WTC11 (cell line): ENCODE data around the gene MNX1. TPM values are rescaled to one million over a fixed set of nuclear protein-coding genes. Genes with fewer than 3 reads are reported as not detected.

Experiments
- ATAC-seq: fragments of 200-7000 bp; cut with Tn5 transposase; 2 replicates; pipeline ENCODE4 v1.10.0; 2021; ENCODE audit warnings: mild to moderate bottlenecking, moderate library complexity
- CTCF ChIA-PET: fragments of 300-600 bp; sonication (Branson Sonifier 250); formaldehyde crosslinking; loops from one replicate; lab custom pipeline; 2021; ENCODE audit warnings: antibody characterized with exemption; lab: Charles Lee
- POLR2A ChIA-PET: fragments of 350-600 bp; sonication (Branson Sonifier 250); formaldehyde crosslinking; loops from one replicate; lab custom pipeline; 2021; ENCODE audit warnings: antibody characterized with exemption; lab: Charles Lee
- DNase-seq: peaks from one replicate; pipeline ENCODE4 v3.0.0; 2021; ENCODE audit warnings: low spot score
- H3K27ac Mint-ChIP-seq: 2 replicates; pipeline ENCODE4 v1.8.0; 2021; ENCODE audit warnings: mixed read lengths
- H3K27me3 Mint-ChIP-seq: 2 replicates; pipeline ENCODE4 v1.8.0; 2021; ENCODE audit warnings: low read depth, mild to moderate bottlenecking, moderate library complexity, mixed read lengths
- H3K36me3 Mint-ChIP-seq: 2 replicates; pipeline ENCODE4 v1.8.0; 2021; ENCODE audit warnings: mixed read lengths
- H3K4me1 Mint-ChIP-seq: 2 replicates; pipeline ENCODE4 v1.8.0; 2022; ENCODE audit warnings: mixed read lengths
- H3K4me3 Mint-ChIP-seq: 2 replicates; pipeline ENCODE4 v1.8.0; 2021; ENCODE audit warnings: mild to moderate bottlenecking, moderate library complexity, mixed read lengths
- H3K9me3 Mint-ChIP-seq: 2 replicates; pipeline ENCODE4 v1.8.0; 2021; ENCODE audit warnings: mixed read lengths
- E2F1 ChIP-seq: sonication (generic); formaldehyde crosslinking; IDR thresholded peaks from 2 replicates; pipeline ENCODE4 v1.8.0; 2022; ENCODE audit warnings: mild to moderate bottlenecking, missing genetic modification reagents
- ERG ChIP-seq: fragments of 250-450 bp; sonication (Bioruptor Pico); IDR thresholded peaks from 2 replicates; pipeline ENCODE4 v1.8.0; 2021; ENCODE audit warnings: mild to moderate bottlenecking
- FOXP4 ChIP-seq: sonication (generic); formaldehyde crosslinking; IDR thresholded peaks from 2 replicates; pipeline ENCODE4 v1.8.0; 2022; ENCODE audit warnings: mild to moderate bottlenecking, missing genetic modification reagents
- GABPB1 ChIP-seq: sonication (generic); formaldehyde crosslinking; IDR thresholded peaks from 2 replicates; pipeline ENCODE4 v1.8.1; 2023; ENCODE audit warnings: mild to moderate bottlenecking, missing genetic modification reagents
- GRHL2 ChIP-seq: fragments of 250-450 bp; sonication (Bioruptor Pico); IDR thresholded peaks from 2 replicates; pipeline ENCODE4 v1.8.0; 2022; ENCODE audit warnings: mild to moderate bottlenecking, moderate library complexity; ENCODE audit not compliant: insufficient replicate concordance, severe bottlenecking
- IRF1 ChIP-seq: sonication (generic); formaldehyde crosslinking; IDR thresholded peaks from 2 replicates; pipeline ENCODE4 v1.8.0; 2023; ENCODE audit warnings: missing genetic modification reagents
- JAZF1 ChIP-seq: fragments of 250-450 bp; sonication (Bioruptor Pico); IDR thresholded peaks from 2 replicates; pipeline ENCODE4 v1.9.0; 2021; ENCODE audit warnings: moderate library complexity, mild to moderate bottlenecking, inconsistent platforms
- KAT7 ChIP-seq: sonication (generic); formaldehyde crosslinking; IDR thresholded peaks from 2 replicates; pipeline ENCODE4 v1.8.1; 2023; ENCODE audit warnings: missing genetic modification reagents, mild to moderate bottlenecking, borderline replicate concordance
- MYBL2 ChIP-seq: sonication (generic); formaldehyde crosslinking; IDR thresholded peaks from 2 replicates; pipeline ENCODE4 v1.8.1; 2023; ENCODE audit warnings: mild to moderate bottlenecking, moderate library complexity, missing genetic modification reagents
- NFYB ChIP-seq: sonication (generic); formaldehyde crosslinking; conservative IDR thresholded peaks from 2 replicates; pipeline ENCODE4 v1.8.0; 2022; ENCODE audit warnings: low read depth, missing genetic modification reagents
- PRRX2 ChIP-seq: fragments of 250-450 bp; sonication (Bioruptor Pico); IDR thresholded peaks from 2 replicates; pipeline ENCODE4 v1.8.0; 2021; ENCODE audit warnings: mild to moderate bottlenecking
- STAT6 ChIP-seq: sonication (generic); formaldehyde crosslinking; conservative IDR thresholded peaks from 2 replicates; pipeline ENCODE4 v1.8.1; 2023; ENCODE audit warnings: mild to moderate bottlenecking, low read depth, missing genetic modification reagents, moderate library complexity
- TEAD1 ChIP-seq: sonication (generic); formaldehyde crosslinking; IDR thresholded peaks from 2 replicates; pipeline ENCODE4 v1.8.0; 2022; ENCODE audit warnings: mild to moderate bottlenecking, missing genetic modification reagents
- TEAD4 ChIP-seq: sonication (generic); formaldehyde crosslinking; IDR thresholded peaks from 2 replicates; pipeline ENCODE4 v1.8.0; 2022; ENCODE audit warnings: mild to moderate bottlenecking, missing genetic modification reagents
- ZNF317 ChIP-seq: sonication (generic); formaldehyde crosslinking; IDR thresholded peaks from 2 replicates; pipeline ENCODE4 v1.8.1; 2023; ENCODE audit warnings: low read depth, mild to moderate bottlenecking, moderate library complexity, missing genetic modification reagents, borderline replicate concordance
- ZNF396 ChIP-seq: fragments of 250-450 bp; sonication (Bioruptor Pico); IDR thresholded peaks from 2 replicates; pipeline ENCODE4 v1.8.0; 2021; ENCODE audit warnings: mild to moderate bottlenecking, moderate library complexity, borderline replicate concordance
- ZSCAN18 ChIP-seq: fragments of 250-450 bp; sonication (Bioruptor Pico); IDR thresholded peaks from 2 replicates; pipeline ENCODE4 v2.1.2; 2022; ENCODE audit warnings: mild to moderate bottlenecking, moderate library complexity
- total RNA-seq: library from RNA; stranded (reverse); gene quantifications from 3 replicates; pipeline ENCODE4 v1.2.3, GENCODE V29; 2021
- TF ChIP-seq, protein P1 (sequence below): sonication (generic); formaldehyde crosslinking; IDR thresholded peaks from 2 replicates; pipeline ENCODE4 v1.8.0; 2023; ENCODE audit warnings: missing genetic modification reagents, mild to moderate bottlenecking, borderline replicate concordance
- TF ChIP-seq, protein P2 (sequence below): sonication (generic); formaldehyde crosslinking; IDR thresholded peaks from 2 replicates; pipeline ENCODE4 v1.8.1; 2022; ENCODE audit warnings: mild to moderate bottlenecking, moderate library complexity, missing genetic modification reagents
- TF ChIP-seq, protein P3 (sequence below): sonication (generic); formaldehyde crosslinking; IDR thresholded peaks from 2 replicates; pipeline ENCODE4 v1.8.1; 2023; ENCODE audit warnings: mild to moderate bottlenecking, moderate library complexity, missing genetic modification reagents

The MNX1 gene
- total RNA-seq, 1 experiment from 2014 or later: 0.46 TPM

- CTCF ChIA-PET: no interaction called here
- no peak overlapping the region for H3K27ac Mint-ChIP-seq
- POLR2A ChIA-PET: interaction anchor here (0.6 kb wide), 1 partner anchor 168 kb away, joined by 3 read pairs; no protein-coding TSS in a partner anchor
These were observed 48.2 kb upstream of the MNX1 start for GRCh38 chr7:157058701-157059100.

More at GRCh38 chr7:157058701-157059100, 48.2 kb upstream of the MNX1 start:
- DNase-seq: no peak
- no peak for ATAC-seq
- Mint-ChIP-seq H3K9me3 (peaks cover 24% of the 10 kb centered on the region), H3K4me3 (no peak overlapping the region), H3K36me3 (no peaks in the 10 kb centered on the region; the same call in 1 of the 2 replicates), H3K4me1 (no peaks in the 10 kb centered on the region)
- TF ChIP-seq ZSCAN18 (CRISPR knock-in tag): no peak
- TF ChIP-seq, protein P1, sequence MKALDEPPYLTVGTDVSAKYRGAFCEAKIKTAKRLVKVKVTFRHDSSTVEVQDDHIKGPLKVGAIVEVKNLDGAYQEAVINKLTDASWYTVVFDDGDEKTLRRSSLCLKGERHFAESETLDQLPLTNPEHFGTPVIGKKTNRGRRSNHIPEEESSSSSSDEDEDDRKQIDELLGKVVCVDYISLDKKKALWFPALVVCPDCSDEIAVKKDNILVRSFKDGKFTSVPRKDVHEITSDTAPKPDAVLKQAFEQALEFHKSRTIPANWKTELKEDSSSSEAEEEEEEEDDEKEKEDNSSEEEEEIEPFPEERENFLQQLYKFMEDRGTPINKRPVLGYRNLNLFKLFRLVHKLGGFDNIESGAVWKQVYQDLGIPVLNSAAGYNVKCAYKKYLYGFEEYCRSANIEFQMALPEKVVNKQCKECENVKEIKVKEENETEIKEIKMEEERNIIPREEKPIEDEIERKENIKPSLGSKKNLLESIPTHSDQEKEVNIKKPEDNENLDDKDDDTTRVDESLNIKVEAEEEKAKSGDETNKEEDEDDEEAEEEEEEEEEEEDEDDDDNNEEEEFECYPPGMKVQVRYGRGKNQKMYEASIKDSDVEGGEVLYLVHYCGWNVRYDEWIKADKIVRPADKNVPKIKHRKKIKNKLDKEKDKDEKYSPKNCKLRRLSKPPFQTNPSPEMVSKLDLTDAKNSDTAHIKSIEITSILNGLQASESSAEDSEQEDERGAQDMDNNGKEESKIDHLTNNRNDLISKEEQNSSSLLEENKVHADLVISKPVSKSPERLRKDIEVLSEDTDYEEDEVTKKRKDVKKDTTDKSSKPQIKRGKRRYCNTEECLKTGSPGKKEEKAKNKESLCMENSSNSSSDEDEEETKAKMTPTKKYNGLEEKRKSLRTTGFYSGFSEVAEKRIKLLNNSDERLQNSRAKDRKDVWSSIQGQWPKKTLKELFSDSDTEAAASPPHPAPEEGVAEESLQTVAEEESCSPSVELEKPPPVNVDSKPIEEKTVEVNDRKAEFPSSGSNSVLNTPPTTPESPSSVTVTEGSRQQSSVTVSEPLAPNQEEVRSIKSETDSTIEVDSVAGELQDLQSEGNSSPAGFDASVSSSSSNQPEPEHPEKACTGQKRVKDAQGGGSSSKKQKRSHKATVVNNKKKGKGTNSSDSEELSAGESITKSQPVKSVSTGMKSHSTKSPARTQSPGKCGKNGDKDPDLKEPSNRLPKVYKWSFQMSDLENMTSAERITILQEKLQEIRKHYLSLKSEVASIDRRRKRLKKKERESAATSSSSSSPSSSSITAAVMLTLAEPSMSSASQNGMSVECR (CRISPR knock-in tag): no peak
- no peak for TF ChIP-seq GABPB1 (CRISPR knock-in tag)
- TF ChIP-seq FOXP4 (CRISPR knock-in tag): no peak
- no peak for TF ChIP-seq ERG
- no peak for TF ChIP-seq STAT6 (CRISPR knock-in tag)
- TF ChIP-seq IRF1 (CRISPR knock-in tag): no peak
- no peak for TF ChIP-seq MYBL2 (CRISPR knock-in tag)
- no peak for TF ChIP-seq JAZF1 (CRISPR knock-in tag)
- TF ChIP-seq KAT7 (CRISPR knock-in tag): no peak
- TF ChIP-seq E2F1 (CRISPR knock-in tag): no peak
- no peak for TF ChIP-seq ZNF317
- no peak for TF ChIP-seq TEAD4
- TF ChIP-seq TEAD1 (CRISPR knock-in tag): no peak
- no peak for TF ChIP-seq GRHL2 (CRISPR knock-in tag)
- TF ChIP-seq PRRX2 (CRISPR knock-in tag): no peak
- TF ChIP-seq, protein P2, sequence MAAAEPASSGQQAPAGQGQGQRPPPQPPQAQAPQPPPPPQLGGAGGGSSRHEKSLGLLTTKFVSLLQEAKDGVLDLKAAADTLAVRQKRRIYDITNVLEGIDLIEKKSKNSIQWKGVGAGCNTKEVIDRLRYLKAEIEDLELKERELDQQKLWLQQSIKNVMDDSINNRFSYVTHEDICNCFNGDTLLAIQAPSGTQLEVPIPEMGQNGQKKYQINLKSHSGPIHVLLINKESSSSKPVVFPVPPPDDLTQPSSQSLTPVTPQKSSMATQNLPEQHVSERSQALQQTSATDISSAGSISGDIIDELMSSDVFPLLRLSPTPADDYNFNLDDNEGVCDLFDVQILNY (CRISPR knock-in tag): no peak
- TF ChIP-seq, protein P3, sequence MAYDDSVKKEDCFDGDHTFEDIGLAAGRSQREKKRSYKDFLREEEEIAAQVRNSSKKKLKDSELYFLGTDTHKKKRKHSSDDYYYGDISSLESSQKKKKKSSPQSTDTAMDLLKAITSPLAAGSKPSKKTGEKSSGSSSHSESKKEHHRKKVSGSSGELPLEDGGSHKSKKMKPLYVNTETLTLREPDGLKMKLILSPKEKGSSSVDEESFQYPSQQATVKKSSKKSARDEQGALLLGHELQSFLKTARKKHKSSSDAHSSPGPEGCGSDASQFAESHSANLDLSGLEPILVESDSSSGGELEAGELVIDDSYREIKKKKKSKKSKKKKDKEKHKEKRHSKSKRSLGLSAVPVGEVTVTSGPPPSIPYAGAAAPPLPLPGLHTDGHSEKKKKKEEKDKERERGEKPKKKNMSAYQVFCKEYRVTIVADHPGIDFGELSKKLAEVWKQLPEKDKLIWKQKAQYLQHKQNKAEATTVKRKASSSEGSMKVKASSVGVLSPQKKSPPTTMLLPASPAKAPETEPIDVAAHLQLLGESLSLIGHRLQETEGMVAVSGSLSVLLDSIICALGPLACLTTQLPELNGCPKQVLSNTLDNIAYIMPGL (CRISPR knock-in tag): no peak
- TF ChIP-seq ZNF396: no peak
- TF ChIP-seq NFYB (CRISPR knock-in tag): no peak
- TF ChIP-seq, all 79 proteins: peak for 0
- peaks cover 8% of the 10 kb centered on the region for H3K27me3 Mint-ChIP-seq
